GM12878 (cell line): ENCODE data around the gene NEGR1. TPM values are rescaled to one million over a fixed set of nuclear protein-coding genes. Genes with fewer than 3 reads are reported as not detected.

ENCODE experiments used
- ATAC-seq: fragments of 200-7000 bp; cut with Tn5 transposase; 3 replicates; pipeline ENCODE4 v1.9.1; 2020; ENCODE audit warnings: mild to moderate bottlenecking, moderate library complexity
- BruUV-seq: library from RNA; stranded (reverse); fragments of 400-500 nt; replicated peaks from 2 replicates; lab custom pipeline; 2021; lab: Mats Ljungman, UMichigan
- CTCF ChIA-PET: fragments of 300-600 bp; sonication (Branson Sonifier 250); formaldehyde crosslinking; extraction: SDS; loops from one replicate; lab custom pipeline; 2021; ENCODE audit warnings: inconsistent platforms; lab: Yijun Ruan, JAX
- POLR2A ChIA-PET: fragments of 350-600 bp; formaldehyde crosslinking; extraction: SDS; loops from one replicate; lab custom pipeline; 2021; ENCODE audit warnings: inconsistent platforms; lab: Charles Lee
- RAD21 ChIA-PET: fragments of 300-600 bp; sonication (Branson Sonifier 250); formaldehyde crosslinking; loops from one replicate; lab custom pipeline; 2023; ENCODE audit warnings: antibody characterized with exemption; ENCODE audit not compliant: unreplicated experiment; lab: Charles Lee
- SMC1A ChIA-PET: fragments of 300-600 bp; sonication (Branson Sonifier 250); formaldehyde crosslinking; loops from one replicate; lab custom pipeline; 2023; ENCODE audit not compliant: unreplicated experiment, uncharacterized antibody; lab: Charles Lee
- DNase-seq: peaks from one replicate; pipeline ENCODE4 v3.0.0-alpha.2; 2011; ENCODE audit warnings: low read depth, low spot score
- FAIRE-seq: peaks from 3 replicates; lab custom pipeline; 2011; peaks lifted over from hg19 to GRCh38; lab: Jason Lieb, UNC
- H2AFZ ChIP-seq: 2 replicates; pipeline ENCODE4 v1.6.0; 2011; ENCODE audit warnings: low read depth, low read length, control low read depth; ENCODE audit not compliant: control insufficient read depth
- H3K27ac ChIP-seq: 2 replicates; pipeline ENCODE4 v1.5.1; 2011; ENCODE audit warnings: control low read depth; ENCODE audit not compliant: control insufficient read depth, insufficient read depth
- H3K27me3 ChIP-seq, 2 experiments: replicated peaks in 1 of 2; 2 replicates each; pipeline versions ENCODE4 v1.6.0 to v1.6.1; 2011; ENCODE audit warnings: low read length in 1 of 2; ENCODE audit not compliant: control insufficient read depth in 2 of 2, insufficient read depth in 2 of 2
- H3K36me3 ChIP-seq, 2 experiments: 2 replicates each; pipeline ENCODE4 v1.5.1; 2011; ENCODE audit warnings: low read length in 1 of 2; ENCODE audit not compliant: control insufficient read depth in 2 of 2, insufficient read depth in 2 of 2
- H3K4me1 ChIP-seq: 2 replicates; pipeline ENCODE4 v1.6.1; 2011; ENCODE audit warnings: mild to moderate bottlenecking, low read length, moderate library complexity, mixed read lengths; ENCODE audit not compliant: control insufficient read depth, insufficient read depth
- H3K4me2 ChIP-seq: 2 replicates; pipeline ENCODE4 v1.6.0; 2011; ENCODE audit warnings: control low read depth; ENCODE audit not compliant: control insufficient read depth, insufficient read depth
- H3K4me3 ChIP-seq: fragments of 200-600 bp; sonication (generic); 2 replicates; pipeline ENCODE4 v1.5.1; 2016
- H3K79me2 ChIP-seq: 2 replicates; pipeline ENCODE4 v1.6.0; 2011; ENCODE audit warnings: low read length; ENCODE audit not compliant: control insufficient read depth, insufficient read depth
- H3K9ac ChIP-seq: 2 replicates; pipeline ENCODE4 v1.8.0; 2011; ENCODE audit warnings: low read length, control low read depth, mixed read lengths; ENCODE audit not compliant: control insufficient read depth, insufficient read depth
- H3K9me3 ChIP-seq: replicated peaks from 3 replicates; pipeline ENCODE4 v1.5.1; 2011; ENCODE audit warnings: mild to moderate bottlenecking, low read length; ENCODE audit not compliant: control insufficient read depth, insufficient read depth
- H4K20me1 ChIP-seq: 2 replicates; pipeline ENCODE4 v1.6.0; 2011; ENCODE audit not compliant: control insufficient read depth, insufficient read depth
- BRCA1 ChIP-seq: IDR thresholded peaks from 2 replicates; pipeline ENCODE4 v1.6.1; 2011; ENCODE audit warnings: low read depth, low read length, improper control_type of control experiment
- CEBPB ChIP-seq, 2 experiments: fragments of 150-350 bp in 1 of 2; IDR thresholded peaks; 2 replicates each; pipeline ENCODE4 v1.6.1; 2012 to 2014; ENCODE audit warnings: low read depth in 2 of 2, low read length in 2 of 2, borderline replicate concordance in 1 of 2, inconsistent platforms in 1 of 2
- HDGF ChIP-seq: fragments of 450-650 bp; IDR thresholded peaks from 2 replicates; pipeline ENCODE4 v1.6.1; 2016; ENCODE audit warnings: antibody characterized with exemption
- KAT2A ChIP-seq: conservative IDR thresholded peaks from 2 replicates; pipeline ENCODE4 v1.6.1; 2011; ENCODE audit warnings: low read depth, low read length; ENCODE audit not compliant: control insufficient read depth
- KDM1A ChIP-seq: fragments of 200-600 bp; sonication (generic); IDR thresholded peaks from 2 replicates; pipeline ENCODE4 v1.6.1; 2016; ENCODE audit warnings: borderline replicate concordance
- MLLT1 ChIP-seq: fragments of 450-650 bp; IDR thresholded peaks from 2 replicates; pipeline ENCODE4 v1.6.1; 2016; ENCODE audit warnings: mild to moderate bottlenecking
- MTA2 ChIP-seq: fragments of 450-650 bp; IDR thresholded peaks from 2 replicates; pipeline ENCODE4 v1.6.1; 2016; ENCODE audit warnings: low read depth, mild to moderate bottlenecking, moderate library complexity
- RAD21 ChIP-seq: IDR thresholded peaks from 2 replicates; pipeline ENCODE4 v1.6.1; 2011; ENCODE audit warnings: mild to moderate bottlenecking, low read depth, low read length, moderate library complexity; ENCODE audit not compliant: insufficient read depth
- RCOR1 ChIP-seq: conservative IDR thresholded peaks from 2 replicates; pipeline ENCODE4 v1.6.1; 2012; ENCODE audit warnings: low read depth, low read length, improper control_type of control experiment
- RUNX3 ChIP-seq: IDR thresholded peaks from 2 replicates; pipeline ENCODE4 v1.6.1; 2012; ENCODE audit warnings: low read length, inconsistent platforms
- SMARCA5 ChIP-seq: fragments of 450-650 bp; IDR thresholded peaks from 2 replicates; pipeline ENCODE4 v1.6.1; 2017; ENCODE audit warnings: mild to moderate bottlenecking
- WGBS: methylation state at CpG from one replicate; pipeline ENCODE4 v1.1.6; 2016; ENCODE audit warnings: low lambda C conversion rate; ENCODE audit not compliant: insufficient replicate concordance, insufficient coverage; ENCODE audit errors: missing lambda C conversion rate; 5-methylcytosine and 5-hydroxymethylcytosine counted together
- in situ Hi-C: fragments of 300-500 bp; cut with MboI; formaldehyde crosslinking; loops from 9 replicates; pipeline ENCODE4 v1.14.3; 2018; ENCODE audit warnings: mixed read lengths
- intact Hi-C: fragments of 100-400 bp; cut with micrococcal nuclease; formaldehyde crosslinking; loops from one replicate; pipeline ENCODE4 v1.14.2; 2022; ENCODE audit not compliant: unreplicated experiment
- polyA plus RNA-seq, 11 experiments: library from polyadenylated mRNA; depleted of rRNA in 4 of 11; unstranded in 6 of 11; stranded (reverse) in 5 of 11; fragments of >200 nt; fragmentation: Nextera tagmentation in 4 of 11; fragmentation: Illumina TruSeq in 1 of 11; extraction: Ambion mirVana in 4 of 11; extraction: Trizol in 1 of 11; gene quantifications; 1 replicate in 1 of 11; 2 replicates in 10 of 11; pipeline versions ENCODE4 v1.2.1 to v1.2.3, GENCODE V29; 2011 to 2016; ENCODE audit warnings: inconsistent platforms in 2 of 11, missing spikeins in 2 of 11, low read depth in 1 of 11
- total RNA-seq, 4 experiments: library from RNA; depleted of rRNA in 3 of 4; stranded (reverse); fragments of >200 nt in 3 of 4; fragmentation: Illumina TruSeq in 1 of 4; extraction: Trizol in 1 of 4; gene quantifications; 2 replicates each; pipeline versions ENCODE4 v1.2.1 to v1.2.3, GENCODE V29; 2013 to 2021

The NEGR1 gene
- total and polyA plus RNA-seq, 10 of the 15 experiments (the other 5 are each of a cell fraction or from before 2014, with no cell fraction given), result under 0.01 to 0.03 (median 0.01) TPM; not detected in 7

GRCh38 chr1:71755441-71755840 is 526.9 kb downstream of the NEGR1 start (continued):
- TF ChIP-seq CEBPB (IDR thresholded peaks at IDR 0.05; ENCODE audit: borderline replicate concordance in 1 of 2, low read depth in 2 of 2, low read length in 2 of 2) (no peak), KDM1A (no peak), RCOR1 (no peak), MLLT1 (no peak), RAD21 (no peak), SMARCA5 (no peak)

- H3K4me2 ChIP-seq, result no peak overlapping the region
- no peaks in the 10 kb centered on the region for H3K27me3 ChIP-seq
- ChIA-PET RAD21 (no interaction called here), SMC1A (no interaction called here), CTCF (no interaction called here), POLR2A (no interaction called here)
- in situ Hi-C loops, result no loop called here
- no peak for FAIRE-seq
- intact Hi-C loops, result no loop called here
- DNase-seq, result no peak
- BruUV-seq, result no TSS peak
- no peaks in the 10 kb centered on the region for H3K36me3 ChIP-seq
- TF ChIP-seq MTA2 (no peak), KAT2A (no peak), RUNX3 (no peak), BRCA1 (no peak), HDGF (no peak)
- no peaks in the 10 kb centered on the region for H3K9me3 ChIP-seq
- no peak overlapping the region for H3K4me3 ChIP-seq
- H2AFZ ChIP-seq, result no peak overlapping the region
- H4K20me1 ChIP-seq, result no peaks in the 10 kb centered on the region
- H3K79me2 ChIP-seq, result no peaks in the 10 kb centered on the region
- WGBS, result 8% methylated on average over 4 of the region's 4 CpGs
- no peak overlapping the region for H3K9ac ChIP-seq
- ATAC-seq, result no peak
- no peaks in the 10 kb centered on the region for H3K4me1 ChIP-seq
- H3K27ac ChIP-seq, result no peak overlapping the region
Observed at GRCh38 chr1:71753746-71754145, 528.6 kb downstream of the NEGR1 start.
